Measurements from ENCODE around the gene PTOV1.

The PTOV1 gene

DNA sequence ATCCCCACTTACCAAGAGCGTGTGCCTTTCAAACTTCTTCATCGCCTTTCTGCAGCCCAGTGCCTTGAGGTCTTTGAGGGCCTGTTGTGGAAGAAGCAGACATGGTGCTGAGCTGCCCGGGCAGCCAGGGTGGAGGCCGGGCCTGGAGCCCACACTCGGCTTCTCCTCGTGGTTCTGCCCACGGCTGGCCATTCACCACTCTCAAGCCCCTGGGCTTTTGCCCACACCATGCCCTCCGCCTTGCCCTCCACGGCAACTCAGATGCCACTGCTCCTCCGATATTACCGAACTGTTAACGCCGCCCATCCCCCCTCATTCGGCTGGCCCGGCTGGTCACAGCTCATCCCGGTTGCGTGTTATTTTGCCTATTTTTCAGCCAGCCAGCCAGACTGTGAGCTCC, 40.4 kb downstream of the PTOV1 start:
- no peak overlapping the region for H3K4me3 ChIP-seq (ENCODE audit: low read length)
- no peaks in the 10 kb centered on the region for H3K9me3 ChIP-seq (ENCODE audit: control insufficient read depth, insufficient read depth, low read length)
- H4K20me1 ChIP-seq (ENCODE audit: control insufficient read depth, insufficient read depth, low read depth, low read length): no peaks in the 10 kb centered on the region
- H3F3A ChIP-seq (ENCODE audit: control insufficient read depth, insufficient read depth): peaks cover 2% of the 10 kb centered on the region; the same call in 1 of the 2 replicates
- peaks cover 59% of the 10 kb centered on the region for H3K27me3 ChIP-seq (ENCODE audit: control insufficient read depth, low read length)
- TF ChIP-seq, protein P1, sequence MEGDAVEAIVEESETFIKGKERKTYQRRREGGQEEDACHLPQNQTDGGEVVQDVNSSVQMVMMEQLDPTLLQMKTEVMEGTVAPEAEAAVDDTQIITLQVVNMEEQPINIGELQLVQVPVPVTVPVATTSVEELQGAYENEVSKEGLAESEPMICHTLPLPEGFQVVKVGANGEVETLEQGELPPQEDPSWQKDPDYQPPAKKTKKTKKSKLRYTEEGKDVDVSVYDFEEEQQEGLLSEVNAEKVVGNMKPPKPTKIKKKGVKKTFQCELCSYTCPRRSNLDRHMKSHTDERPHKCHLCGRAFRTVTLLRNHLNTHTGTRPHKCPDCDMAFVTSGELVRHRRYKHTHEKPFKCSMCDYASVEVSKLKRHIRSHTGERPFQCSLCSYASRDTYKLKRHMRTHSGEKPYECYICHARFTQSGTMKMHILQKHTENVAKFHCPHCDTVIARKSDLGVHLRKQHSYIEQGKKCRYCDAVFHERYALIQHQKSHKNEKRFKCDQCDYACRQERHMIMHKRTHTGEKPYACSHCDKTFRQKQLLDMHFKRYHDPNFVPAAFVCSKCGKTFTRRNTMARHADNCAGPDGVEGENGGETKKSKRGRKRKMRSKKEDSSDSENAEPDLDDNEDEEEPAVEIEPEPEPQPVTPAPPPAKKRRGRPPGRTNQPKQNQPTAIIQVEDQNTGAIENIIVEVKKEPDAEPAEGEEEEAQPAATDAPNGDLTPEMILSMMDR (IDR thresholded peaks at IDR 0.05; ENCODE audit: low read depth, low read length, poor library complexity, severe bottlenecking): no peak
- no peak for TF ChIP-seq EZH2phosphoT487 (IDR thresholded peaks at IDR 0.05; ENCODE audit: borderline replicate concordance, low read length)
- no peaks in the 10 kb centered on the region for H3K79me2 ChIP-seq (ENCODE audit: control insufficient read depth, low read length)
- no peak overlapping the region for H3K27ac ChIP-seq (ENCODE audit: low read depth, low read length)
- no peak overlapping the region for H3K4me2 ChIP-seq (ENCODE audit: low read length)
- no peaks in the 10 kb centered on the region for H3K9me2 ChIP-seq (replicated peaks; ENCODE audit: control insufficient read depth, low read length)
- peaks cover 42% of the 10 kb centered on the region for H3K4me1 ChIP-seq (ENCODE audit: control insufficient read depth, low read length)
- no peaks in the 10 kb centered on the region for H3K36me3 ChIP-seq (ENCODE audit: control insufficient read depth, low read length)

DNA sequence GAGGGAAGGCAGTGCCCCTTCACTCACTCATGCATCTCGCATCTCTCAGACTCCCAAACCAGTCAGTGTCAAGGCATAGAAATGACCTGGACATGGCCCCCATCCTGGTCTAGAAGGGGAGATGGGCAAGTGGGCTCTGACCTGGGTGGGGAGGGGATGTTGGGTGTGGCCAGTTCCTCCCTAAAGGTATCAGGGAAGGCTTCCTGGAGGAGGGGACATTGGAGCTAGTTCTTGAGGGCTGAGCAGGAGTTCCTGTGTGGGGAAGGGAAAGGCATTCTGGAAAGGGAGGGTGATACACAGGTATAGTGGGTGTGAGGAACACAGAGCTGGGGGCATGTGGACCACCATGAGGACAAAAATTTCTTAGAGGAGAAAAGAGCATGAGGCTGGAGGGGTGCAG, 41.8 kb downstream of the PTOV1 start:
- Histone ChIP-seq H3K4me1 (ENCODE audit: control insufficient read depth, low read length) (peaks cover 50% of the 10 kb centered on the region), H3K9me2 (replicated peaks; ENCODE audit: control insufficient read depth, low read length) (no peaks in the 10 kb centered on the region), H3K79me2 (ENCODE audit: control insufficient read depth, low read length) (no peaks in the 10 kb centered on the region), H3F3A (ENCODE audit: control insufficient read depth, insufficient read depth) (no peaks in the 10 kb centered on the region; the same call in 1 of the 2 replicates), H3K36me3 (ENCODE audit: control insufficient read depth, low read length) (no peaks in the 10 kb centered on the region), H3K9me3 (ENCODE audit: control insufficient read depth, insufficient read depth, low read length) (no peaks in the 10 kb centered on the region), H4K20me1 (ENCODE audit: control insufficient read depth, insufficient read depth, low read depth, low read length) (no peaks in the 10 kb centered on the region), H3K4me2 (ENCODE audit: low read length) (no peak overlapping the region), H3K27ac (ENCODE audit: low read depth, low read length) (no peak overlapping the region), H3K27me3 (ENCODE audit: control insufficient read depth, low read length) (peaks cover 65% of the 10 kb centered on the region), H3K4me3 (ENCODE audit: low read length) (no peak overlapping the region)
- TF ChIP-seq, protein P1 (IDR thresholded peaks at IDR 0.05; ENCODE audit: low read depth, low read length, poor library complexity, severe bottlenecking): no peak
- TF ChIP-seq EZH2phosphoT487 (IDR thresholded peaks at IDR 0.05; ENCODE audit: borderline replicate concordance, low read length): no peak

DNA sequence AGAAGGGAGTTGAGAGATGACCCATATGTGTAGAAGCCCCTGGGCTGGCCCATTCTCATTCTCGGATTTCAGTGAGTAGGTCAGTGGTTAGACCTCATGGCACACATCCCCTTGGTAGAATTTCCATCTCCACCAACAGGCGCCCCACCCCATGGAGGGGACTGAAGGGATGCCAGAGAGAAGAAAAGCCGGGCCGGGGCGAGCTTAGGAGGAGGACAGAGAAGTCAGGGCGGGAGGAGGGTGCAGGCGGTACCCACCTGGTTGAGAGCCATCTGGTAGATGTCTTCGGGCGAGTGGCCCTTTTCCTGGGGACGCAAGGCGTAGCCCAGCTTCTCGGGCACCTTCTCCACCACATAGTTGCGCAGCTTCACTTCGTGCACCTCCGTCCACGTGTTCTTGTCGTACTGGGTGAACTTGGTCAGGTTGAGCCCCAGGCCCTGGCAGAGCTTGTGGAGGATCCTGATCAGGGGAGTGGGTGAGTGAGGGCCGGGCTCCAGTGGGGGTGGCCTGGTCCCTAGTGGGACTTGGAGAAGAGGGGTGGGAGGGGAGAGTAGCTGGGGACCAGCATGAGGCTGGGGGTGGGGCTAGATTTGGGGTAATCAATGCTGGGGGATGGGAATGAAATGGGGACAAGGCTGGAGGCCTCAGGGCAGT, 43.2 kb downstream of the PTOV1 start:
- peaks cover 53% of the 10 kb centered on the region for H3K27me3 ChIP-seq (ENCODE audit: control insufficient read depth, low read length)
- no peaks in the 10 kb centered on the region for H4K20me1 ChIP-seq (ENCODE audit: control insufficient read depth, insufficient read depth, low read depth, low read length)
- H3K9me2 ChIP-seq (replicated peaks; ENCODE audit: control insufficient read depth, low read length): no peaks in the 10 kb centered on the region
- no peaks in the 10 kb centered on the region for H3K79me2 ChIP-seq (ENCODE audit: control insufficient read depth, low read length)
- no peaks in the 10 kb centered on the region; the same call in 1 of the 2 replicates for H3F3A ChIP-seq (ENCODE audit: control insufficient read depth, insufficient read depth)
- H3K36me3 ChIP-seq (ENCODE audit: control insufficient read depth, low read length): no peaks in the 10 kb centered on the region
- no peak overlapping the region for H3K27ac ChIP-seq (ENCODE audit: low read depth, low read length)
- H3K4me3 ChIP-seq (ENCODE audit: low read length): no peak overlapping the region
- H3K9me3 ChIP-seq (ENCODE audit: control insufficient read depth, insufficient read depth, low read length): no peaks in the 10 kb centered on the region
- no peak for TF ChIP-seq EZH2phosphoT487 (IDR thresholded peaks at IDR 0.05; ENCODE audit: borderline replicate concordance, low read length)
- TF ChIP-seq, protein P1 (IDR thresholded peaks at IDR 0.05; ENCODE audit: low read depth, low read length, poor library complexity, severe bottlenecking): no peak
- H3K4me2 ChIP-seq (ENCODE audit: low read length): no peak overlapping the region
- H3K4me1 ChIP-seq (ENCODE audit: control insufficient read depth, low read length): peaks cover 41% of the 10 kb centered on the region

Data from DOHH2 (cell line).